ENCODE results near the gene ANGEL2.

DNA sequence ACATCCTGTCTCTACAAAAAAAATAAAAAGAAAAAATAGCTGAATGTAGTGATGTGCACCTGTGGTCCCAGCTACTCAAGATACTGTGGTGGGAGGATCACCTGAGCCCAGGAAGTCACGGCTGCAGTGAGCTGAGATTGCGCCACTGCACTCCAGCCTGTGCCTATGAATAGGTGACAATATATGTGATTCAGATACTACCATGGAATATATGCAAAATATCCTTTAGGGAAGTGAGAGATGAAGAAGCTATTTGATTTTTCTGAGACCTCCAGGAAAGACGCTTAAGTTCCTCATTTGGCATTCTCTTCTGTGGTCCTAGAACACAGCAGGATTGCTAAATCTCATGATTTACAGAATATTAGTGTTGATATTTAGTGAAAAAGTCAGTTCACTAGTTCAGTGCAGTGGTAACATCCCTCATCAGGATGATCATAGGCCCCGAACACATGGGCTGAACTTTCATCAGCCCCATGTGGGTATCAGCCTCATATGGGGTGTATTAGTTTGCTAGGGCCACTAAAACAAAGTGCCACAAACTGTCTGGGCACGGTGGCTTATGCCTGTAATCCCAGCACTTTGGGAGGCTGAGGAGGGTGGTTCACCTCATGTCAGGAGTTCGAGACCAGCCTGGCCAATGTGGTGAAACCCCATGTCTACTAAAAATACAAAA is 71.3 kb downstream of the ANGEL2 start:
- TF ChIP-seq POLR2A (IDR thresholded peaks at IDR 0.05): no peak
- TF ChIP-seq, protein P1, sequence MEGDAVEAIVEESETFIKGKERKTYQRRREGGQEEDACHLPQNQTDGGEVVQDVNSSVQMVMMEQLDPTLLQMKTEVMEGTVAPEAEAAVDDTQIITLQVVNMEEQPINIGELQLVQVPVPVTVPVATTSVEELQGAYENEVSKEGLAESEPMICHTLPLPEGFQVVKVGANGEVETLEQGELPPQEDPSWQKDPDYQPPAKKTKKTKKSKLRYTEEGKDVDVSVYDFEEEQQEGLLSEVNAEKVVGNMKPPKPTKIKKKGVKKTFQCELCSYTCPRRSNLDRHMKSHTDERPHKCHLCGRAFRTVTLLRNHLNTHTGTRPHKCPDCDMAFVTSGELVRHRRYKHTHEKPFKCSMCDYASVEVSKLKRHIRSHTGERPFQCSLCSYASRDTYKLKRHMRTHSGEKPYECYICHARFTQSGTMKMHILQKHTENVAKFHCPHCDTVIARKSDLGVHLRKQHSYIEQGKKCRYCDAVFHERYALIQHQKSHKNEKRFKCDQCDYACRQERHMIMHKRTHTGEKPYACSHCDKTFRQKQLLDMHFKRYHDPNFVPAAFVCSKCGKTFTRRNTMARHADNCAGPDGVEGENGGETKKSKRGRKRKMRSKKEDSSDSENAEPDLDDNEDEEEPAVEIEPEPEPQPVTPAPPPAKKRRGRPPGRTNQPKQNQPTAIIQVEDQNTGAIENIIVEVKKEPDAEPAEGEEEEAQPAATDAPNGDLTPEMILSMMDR (IDR thresholded peaks at IDR 0.05): no peak
